Cardiac fibroblast (primary cell): ENCODE measurements around the gene ZMYND12.

ENCODE experiments used
- DNase-seq, 2 donors: peaks; one replicate each; pipeline versions ENCODE4 v3.0.0 to v3.0.0-alpha.2; 2010; ENCODE audit warnings: low read depth in 2 of 2
- H3K4me3 ChIP-seq, 2 donors: replicated peaks in 1 of 2; 1 replicate in 1 of 2; 2 replicates in 1 of 2; pipeline ENCODE4 v1.5.1; 2011; ENCODE audit warnings: low read depth in 2 of 2, low read length in 2 of 2, mild to moderate bottlenecking in 2 of 2, moderate library complexity in 1 of 2
- CTCF ChIP-seq: IDR thresholded peaks from one replicate; pipeline ENCODE4 v1.5.1; 2011; ENCODE audit warnings: low read depth, mild to moderate bottlenecking, low read length, inconsistent platforms

The ZMYND12 gene

GRCh38 chr1:42420911-42421585, 34.8 kb downstream of the ZMYND12 start:
- no peak for TF ChIP-seq CTCF
- peak; percentile 61 to 92 for DNase-seq
- no peak overlapping the region for H3K4me3 ChIP-seq

GRCh38 chr1:42420121-42420520, 35.7 kb downstream of the ZMYND12 start:
- no peak overlapping the region for H3K4me3 ChIP-seq
- TF ChIP-seq CTCF: no peak
- peak in 1 of 2 donors; percentile 7 for DNase-seq

GRCh38 chr1:42419126-42419821, 36.5 kb downstream of the ZMYND12 start:
- TF ChIP-seq CTCF: no peak
- H3K4me3 ChIP-seq: no peak overlapping the region
- DNase-seq: peak in 1 of 2 donors; percentile 47

GRCh38 chr1:42418516-42418915, 37.3 kb downstream of the ZMYND12 start:
- no peak for DNase-seq
- H3K4me3 ChIP-seq: no peak overlapping the region
- no peak for TF ChIP-seq CTCF

DNA sequence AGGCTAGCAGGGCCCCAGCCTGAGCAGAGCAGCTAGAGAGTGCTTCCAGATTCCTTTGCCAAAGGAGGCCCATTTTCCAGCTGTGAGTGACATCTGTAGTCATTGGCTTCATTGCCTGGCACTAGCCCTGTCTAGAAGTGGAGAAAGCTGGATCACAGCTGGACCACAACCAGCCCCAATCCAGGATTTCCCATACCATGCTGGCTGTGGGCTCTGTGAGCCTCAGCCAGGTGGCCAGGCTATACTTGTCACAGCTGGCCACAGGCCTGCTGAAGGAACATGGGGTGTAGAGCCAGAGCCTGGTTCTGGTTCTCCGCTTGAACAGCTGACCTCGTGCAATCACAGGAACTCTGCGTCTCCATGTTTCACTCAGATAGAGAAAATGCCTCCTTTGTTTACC, 38.7 kb downstream of the ZMYND12 start:
- no peak for TF ChIP-seq CTCF
- H3K4me3 ChIP-seq: no peak overlapping the region
- no peak for DNase-seq

DNA sequence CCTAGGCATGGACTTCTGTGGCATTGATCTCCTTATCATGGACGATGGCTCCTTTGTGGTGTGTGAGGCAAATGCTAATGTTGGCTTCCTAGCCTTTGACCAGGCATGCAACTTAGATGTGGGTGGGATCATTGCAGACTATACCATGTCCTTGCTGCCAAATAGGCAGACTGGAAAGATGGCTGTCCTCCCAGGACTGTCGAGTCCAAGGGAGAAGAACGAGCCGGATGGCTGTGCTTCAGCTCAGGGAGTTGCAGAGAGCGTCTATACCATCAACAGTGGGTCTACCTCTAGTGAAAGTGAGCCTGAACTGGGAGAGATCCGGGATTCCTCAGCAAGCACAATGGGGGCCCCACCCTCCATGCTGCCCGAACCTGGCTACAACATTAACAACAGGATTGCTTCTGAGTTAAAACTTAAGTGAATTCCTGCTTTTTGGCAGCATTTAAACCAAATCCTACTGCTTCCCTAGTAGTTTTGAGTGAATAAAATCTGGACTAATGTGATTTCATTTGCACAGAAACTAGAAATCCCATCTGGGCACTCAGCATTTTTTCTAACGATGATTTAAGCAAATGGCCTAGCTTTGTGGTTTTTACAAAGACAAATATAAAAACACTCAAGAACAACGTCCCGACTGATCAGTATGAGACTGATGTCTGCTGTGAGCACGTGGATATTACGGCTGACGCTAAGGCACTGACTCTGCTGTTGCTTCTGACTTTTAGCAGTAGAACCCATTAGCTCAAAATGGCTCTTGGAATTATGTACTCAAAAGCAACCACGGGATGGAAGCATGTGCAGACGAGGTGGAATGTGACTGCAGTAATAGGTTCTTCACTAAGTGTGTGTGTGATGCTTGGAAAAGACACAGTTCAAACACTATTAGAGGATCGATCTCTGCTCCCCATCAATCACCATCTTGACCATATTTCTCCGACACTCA, 41.0 kb downstream of the ZMYND12 start:
- no peak overlapping the region for H3K4me3 ChIP-seq
- DNase-seq: no peak
- TF ChIP-seq CTCF: no peak
